K562 (cell line): Measurements from ENCODE around the gene INS. TPM values are rescaled to one million over a fixed set of nuclear protein-coding genes. Genes with fewer than 3 reads are reported as not detected.

Source experiments
- ATAC-seq: fragments of 200-7000 bp; cut with Tn5 transposase; 3 replicates; pipeline ENCODE4 v1.9.1; 2020; ENCODE audit warnings: moderate library complexity
- BruUV-seq: library from RNA; stranded (reverse); fragments of 400-500 nt; replicated peaks from 2 replicates; lab custom pipeline; 2021; lab: Mats Ljungman, UMichigan
- CTCF ChIA-PET: fragments of 300-600 bp; formaldehyde crosslinking; extraction: SDS; loops from one replicate; lab custom pipeline; 2021; ENCODE audit warnings: low intra/inter-chr PET ratio; lab: Yijun Ruan, JAX
- POLR2A ChIA-PET: fragments of 300-600, 350-650 bp; sonication (Branson Sonifier 250); formaldehyde crosslinking; extraction: SDS; loops from one replicate; lab custom pipeline; 2021; ENCODE audit warnings: antibody characterized with exemption, inconsistent platforms; lab: Yijun Ruan, JAX
- DNase-seq, 4 experiments: peaks; one replicate each; pipeline versions ENCODE4 v3.0.0 to v3.0.0-alpha.2; 2011 to 2018; ENCODE audit warnings: low spot score in 3 of 4, mixed read lengths in 3 of 4; ENCODE audit errors: extremely low read depth in 1 of 4
- FAIRE-seq: peaks from 2 replicates; lab custom pipeline; 2011; peaks lifted over from hg19 to GRCh38; lab: Jason Lieb, UNC
- H2AFZ ChIP-seq: 2 replicates; pipeline ENCODE4 v1.6.0; 2011; ENCODE audit warnings: low read depth, low read length, control low read depth, inconsistent platforms
- H3K27ac ChIP-seq: fragments of 200-600 bp; 3 replicates; pipeline ENCODE4 v1.8.0; 2011; ENCODE audit warnings: low read depth, mild to moderate bottlenecking, control low read depth, inconsistent platforms, low read length, moderate library complexity, mixed read lengths; ENCODE audit errors: extremely low read depth
- H3K27me3 ChIP-seq, 2 experiments: fragments of 300-600 bp in 1 of 2; 2 replicates in 1 of 2; 3 replicates in 1 of 2; pipeline versions ENCODE4 v1.6.0 to v1.8.0; 2011; ENCODE audit warnings: inconsistent platforms in 2 of 2, low read length in 2 of 2, mild to moderate bottlenecking in 1 of 2, mixed read lengths in 1 of 2, moderate library complexity in 1 of 2; ENCODE audit not compliant: control insufficient read depth in 2 of 2, insufficient read depth in 2 of 2
- H3K36me3 ChIP-seq: fragments of 300-600 bp; 3 replicates; pipeline ENCODE4 v1.8.0; 2011; ENCODE audit warnings: mild to moderate bottlenecking, low read length, inconsistent platforms; ENCODE audit not compliant: control insufficient read depth, insufficient read depth
- H3K4me1 ChIP-seq, 2 experiments: fragments of 200-600 bp in 1 of 2; replicated peaks in 1 of 2; 2 replicates in 1 of 2; 3 replicates in 1 of 2; pipeline versions ENCODE4 v1.5.1 to v1.8.0; 2011; ENCODE audit warnings: inconsistent platforms in 2 of 2, low read length in 2 of 2, mild to moderate bottlenecking in 1 of 2, mixed read lengths in 1 of 2, moderate library complexity in 1 of 2; ENCODE audit not compliant: control insufficient read depth in 2 of 2, insufficient read depth in 2 of 2
- H3K4me2 ChIP-seq: 2 replicates; pipeline ENCODE4 v1.6.1; 2011; ENCODE audit warnings: low read length, control low read depth, inconsistent platforms, mixed read lengths; ENCODE audit not compliant: insufficient read depth
- H3K4me3 ChIP-seq: fragments of 200-600 bp; sonication (generic), shearing (Covaris generic); 2 replicates; pipeline ENCODE4 v1.5.1; 2016; ENCODE audit warnings: control low read depth, inconsistent platforms
- H3K79me2 ChIP-seq: fragments of 200-600 bp; 3 replicates; pipeline ENCODE4 v1.8.0; 2011; ENCODE audit warnings: low read length, inconsistent platforms; ENCODE audit not compliant: control insufficient read depth, insufficient read depth
- H3K9ac ChIP-seq, 2 experiments: 2 replicates each; pipeline versions ENCODE4 v1.6.0 to v1.6.1; 2011; ENCODE audit warnings: low read depth in 2 of 2, low read length in 2 of 2, control low read depth in 1 of 2, inconsistent platforms in 1 of 2, mild to moderate bottlenecking in 1 of 2, mixed read lengths in 1 of 2; ENCODE audit not compliant: insufficient read depth in 1 of 2
- H3K9me1 ChIP-seq: one replicate; pipeline ENCODE4 v1.6.0; 2011; ENCODE audit warnings: inconsistent platforms, mild to moderate bottlenecking, low read length, moderate library complexity; ENCODE audit not compliant: control insufficient read depth, insufficient read depth
- H3K9me3 ChIP-seq: replicated peaks from 2 replicates; pipeline ENCODE4 v1.5.1; 2011; ENCODE audit warnings: low read depth, low read length, inconsistent platforms; ENCODE audit not compliant: control insufficient read depth, insufficient read depth
- H4K20me1 ChIP-seq: replicated peaks from 2 replicates; pipeline ENCODE4 v1.6.1; 2011; ENCODE audit warnings: low read length, inconsistent platforms, mixed read lengths; ENCODE audit not compliant: control insufficient read depth, insufficient read depth
- BMI1 ChIP-seq: fragments of 150-350 bp; IDR thresholded peaks from 2 replicates; pipeline ENCODE4 v1.6.1; 2014; ENCODE audit warnings: low read length
- CEBPG ChIP-seq, 3 experiments: fragments of 200-800 bp in 1 of 3; sonication (Bioruptor generic) in 1 of 3; sonication (generic) in 1 of 3; formaldehyde crosslinking in 1 of 3; IDR thresholded peaks in 2 of 3; conservative IDR thresholded peaks in 1 of 3; 2 replicates each; pipeline versions ENCODE4 v1.6.1 to v1.8.0; 2016 to 2022; ENCODE audit warnings: missing compliant biosample characterization in 2 of 3, missing genetic modification characterization in 2 of 3, mild to moderate bottlenecking in 1 of 3, missing genetic modification reagents in 1 of 3
- HDAC8 ChIP-seq: fragments of 450-650 bp; IDR thresholded peaks from 2 replicates; pipeline ENCODE4 v1.6.1; 2016; ENCODE audit warnings: mild to moderate bottlenecking, missing genetic modification characterization, moderate library complexity, missing compliant biosample characterization
- LEF1 ChIP-seq: fragments of 450-650 bp; IDR thresholded peaks from 2 replicates; pipeline ENCODE4 v1.6.1; 2016; ENCODE audit warnings: mild to moderate bottlenecking
- MED1 ChIP-seq: sonication (generic); formaldehyde crosslinking; IDR thresholded peaks from 2 replicates; pipeline ENCODE4 v1.8.1; 2023; ENCODE audit warnings: missing genetic modification reagents, borderline replicate concordance
- MTA3 ChIP-seq: fragments of 450-650 bp; formaldehyde crosslinking; IDR thresholded peaks from 2 replicates; pipeline ENCODE4 v1.6.1; 2017; ENCODE audit warnings: mild to moderate bottlenecking, borderline replicate concordance
- NCOA2 ChIP-seq, 2 experiments: fragments of 450-650 bp; IDR thresholded peaks; 2 replicates each; pipeline ENCODE4 v1.6.1; 2018; ENCODE audit warnings: mild to moderate bottlenecking in 2 of 2, moderate library complexity in 1 of 2; ENCODE audit not compliant: partially characterized antibody in 2 of 2
- NCOA4 ChIP-seq: fragments of 450-650 bp; IDR thresholded peaks from 2 replicates; pipeline ENCODE4 v1.6.1; 2018; ENCODE audit warnings: mild to moderate bottlenecking; ENCODE audit not compliant: partially characterized antibody
- PHF21A ChIP-seq: fragments of 450-650 bp; IDR thresholded peaks from 2 replicates; pipeline ENCODE4 v1.6.1; 2017; ENCODE audit warnings: low read depth, borderline replicate concordance
- RREB1 ChIP-seq: fragments of 250-450 bp; sonication (Bioruptor Pico); IDR thresholded peaks from 2 replicates; pipeline ENCODE4 v1.4.0; 2020
- SAFB ChIP-seq: fragments of 200-400 bp; formaldehyde crosslinking; IDR thresholded peaks from 2 replicates; pipeline ENCODE4 v1.6.1; 2017; ENCODE audit warnings: low read depth, low read length, borderline replicate concordance
- SRSF1 ChIP-seq: fragments of 200-400 bp; formaldehyde crosslinking; IDR thresholded peaks from 2 replicates; pipeline ENCODE4 v1.6.1; 2017; ENCODE audit warnings: mild to moderate bottlenecking, low read depth, low read length, moderate library complexity
- ZC3H8 ChIP-seq: fragments of 450-650 bp; IDR thresholded peaks from 2 replicates; pipeline ENCODE4 v1.6.1; 2017
- WGBS: fragments of 100-300 bp; shearing (Covaris generic); methylation state at CpG from one replicate; pipeline ENCODE4 v1.1.6; 2016; ENCODE audit warnings: low coverage, mixed read lengths; ENCODE audit not compliant: insufficient coverage; ENCODE audit errors: missing lambda C conversion rate; 5-methylcytosine and 5-hydroxymethylcytosine counted together
- in situ Hi-C: fragments of 300-500 bp; cut with MboI; formaldehyde crosslinking; loops from 4 replicates; pipeline ENCODE4 v1.15.0; 2018; ENCODE audit warnings: inconsistent platforms, mixed read lengths
- intact Hi-C: fragments of 100-400 bp; cut with micrococcal nuclease; formaldehyde crosslinking; loops from 2 replicates; pipeline ENCODE4 v1.14.2; 2022
- polyA plus RNA-seq, 8 experiments: library from polyadenylated mRNA; depleted of rRNA in 4 of 8; stranded (reverse) in 5 of 8; unstranded in 3 of 8; fragments of >200 nt; fragmentation: Nextera tagmentation in 2 of 8; fragmentation: Illumina TruSeq in 1 of 8; extraction: Ambion mirVana in 2 of 8; extraction: Trizol in 1 of 8; gene quantifications; 2 replicates each; pipeline versions ENCODE4 v1.2.1 to v1.2.3, GENCODE V29; 2011 to 2014; ENCODE audit warnings: inconsistent platforms in 1 of 8, missing spikeins in 1 of 8
- total RNA-seq, 7 experiments: library from RNA; depleted of rRNA in 6 of 7; stranded (reverse); fragments of >200 nt in 6 of 7; fragmentation: Illumina TruSeq in 2 of 7; extraction: Trizol in 2 of 7; gene quantifications; 2 replicates each; pipeline versions ENCODE4 v1.2.1 to v1.2.3, GENCODE V29; 2011 to 2021; ENCODE audit warnings: low replicate concordance in 1 of 7

INS gene
- total and polyA plus RNA-seq, 9 of the 15 experiments (the other 6 are each of a cell fraction or from before 2014, with no cell fraction given): not detected

- peaks cover 0 to 26% of the 10 kb centered on the region in 2 experiments; a peak in 2 of 5 replicates for H3K27me3 ChIP-seq
- no peaks in the 10 kb centered on the region for H3K9me1 ChIP-seq
- H3K36me3 ChIP-seq: no peaks in the 10 kb centered on the region
- TF ChIP-seq NCOA2 (IDR thresholded peaks at IDR 0.05; ENCODE audit: partially characterized antibody in 2 of 2) (no peak), MED1 (CRISPR knock-in tag) (no peak), MTA3 (no peak), PHF21A (no peak), CEBPG (CRISPR knock-in tag; IDR thresholded peaks at IDR 0.05) (no peak), CEBPG (tag; conservative IDR thresholded peaks at IDR 0.05 in 1 of 2, IDR thresholded peaks at IDR 0.05 in 1 of 2) (no peak), NCOA4 (no peak), BMI1 (no peak), SRSF1 (no peak), HDAC8 (tag) (no peak), SAFB (no peak), LEF1 (no peak), ZC3H8 (no peak), RREB1 (CRISPR knock-in tag) (no peak)
- H3K79me2 ChIP-seq: no peaks in the 10 kb centered on the region
- DNase-seq (no peak), ATAC-seq (no peak), FAIRE-seq (no peak)
- BruUV-seq: no TSS peak
- no peak overlapping the region for H3K4me2 ChIP-seq
- in situ Hi-C loops: loop anchor here (5.0 to 10.0 kb wide), 3 partner anchors 97 to 314 kb away; no protein-coding TSS in a partner anchor
- no peak overlapping the region for H3K27ac ChIP-seq
- H4K20me1 ChIP-seq: no peaks in the 10 kb centered on the region; the same call in none of the 2 replicates
- no peak overlapping the region for H3K9ac ChIP-seq
- intact Hi-C loops: no loop called here
- H3K9me3 ChIP-seq: no peaks in the 10 kb centered on the region
- H2AFZ ChIP-seq: no peak overlapping the region
- H3K4me3 ChIP-seq: no peak overlapping the region
- ChIA-PET POLR2A (interaction anchor here (1.0 to 1.3 kb wide), 2 partner anchors 12 to 219 kb away, joined by 3 to 5 read pairs; no protein-coding TSS in a partner anchor), CTCF (no interaction called here)
- peaks cover 0 to 63% of the 10 kb centered on the region in 2 experiments; a peak in 2 of 5 replicates for H3K4me1 ChIP-seq
- WGBS: 1% methylated on average over 11 of the region's 11 CpGs
These were observed 39.5 kb upstream of the INS start for GRCh38 chr11:2200536-2200935.
